AG04449 (cell line): ENCODE results near the gene DEPP1.

Experiments
- CTCF ChIA-PET: fragments of 350-600 bp; formaldehyde crosslinking; extraction: SDS; loops from one replicate; lab custom pipeline; 2021; ENCODE audit warnings: antibody characterized with exemption; lab: Yijun Ruan, JAX
- POLR2A ChIA-PET: fragments of 400-600, 350-600 bp; formaldehyde crosslinking; extraction: SDS; loops from one replicate; lab custom pipeline; 2020; ENCODE audit warnings: antibody characterized with exemption, inconsistent platforms; lab: Yijun Ruan, JAX
- DNase-seq: peaks from one replicate; pipeline ENCODE4 v3.0.0-alpha.2; 2010; ENCODE audit warnings: low read depth, low spot score
- H3K4me3 ChIP-seq: 2 replicates; pipeline ENCODE4 v1.5.1; 2011; ENCODE audit warnings: low read depth, mild to moderate bottlenecking, control low read depth, low read length
- CTCF ChIP-seq: IDR thresholded peaks from one replicate; pipeline ENCODE4 v1.5.1; 2011; ENCODE audit warnings: mild to moderate bottlenecking, moderate library complexity, low read length, control low read depth, inconsistent platforms; ENCODE audit not compliant: insufficient read depth; ENCODE audit errors: missing control alignments

DEPP1 gene

GRCh38 chr10:44932517-44933450 lies 45.8 kb downstream of the DEPP1 start:
- no peak overlapping the region for H3K4me3 ChIP-seq
- POLR2A ChIA-PET = interaction anchor here (1.2 to 1.9 kb wide), 2 partner anchors 45 to 69 kb away, joined by 5 to 9 read pairs; partner anchors contain the start of gene DEPP1
- TF ChIP-seq CTCF = peak; percentile 100
- peak; percentile 12 for DNase-seq
- CTCF ChIA-PET = interaction anchor here (0.7 to 6.5 kb wide), 28 partner anchors 10 to 1015 kb away, joined by 3 to 95 read pairs (median 6); partner anchors contain the start of genes DEPP1 and ZNF22

- H3K4me3 ChIP-seq = no peak overlapping the region
- ChIA-PET CTCF (interaction anchor here (0.7 to 6.5 kb wide), 29 partner anchors 9 to 1015 kb away, joined by 3 to 95 read pairs (median 5); partner anchors contain the start of genes DEPP1 and ZNF22), POLR2A (interaction anchor here (1.2 to 1.9 kb wide), 2 partner anchors 46 to 70 kb away, joined by 5 to 9 read pairs; partner anchors contain the start of gene DEPP1)
- DNase-seq = no peak
- TF ChIP-seq CTCF = no peak
These were observed 46.7 kb downstream of the DEPP1 start for GRCh38 chr10:44931621-44932516.

GRCh38 chr10:44930904-44931620 lies 47.5 kb downstream of the DEPP1 start:
- no peak for TF ChIP-seq CTCF
- POLR2A ChIA-PET = no interaction called here
- DNase-seq = no peak
- H3K4me3 ChIP-seq = no peak overlapping the region
- CTCF ChIA-PET = interaction anchor here (0.7 to 6.5 kb wide), 9 partner anchors 9 to 73 kb away, joined by 3 to 95 read pairs (median 5); partner anchors contain the start of genes DEPP1 and ZNF22

GRCh38 chr10:44929356-44930255 lies 49.0 kb downstream of the DEPP1 start:
- CTCF ChIA-PET = interaction anchor here (0.6 to 1.9 kb wide), 5 partner anchors 8 to 73 kb away, joined by 3 to 4 read pairs (median 3); no protein-coding TSS in a partner anchor
- no peak overlapping the region for H3K4me3 ChIP-seq
- no peak for DNase-seq
- no peak for TF ChIP-seq CTCF
- POLR2A ChIA-PET = no interaction called here

- CTCF ChIA-PET = interaction anchor here (1.2 to 1.9 kb wide), 3 partner anchors 9 to 75 kb away, joined by 3 to 4 read pairs (median 4); no protein-coding TSS in a partner anchor
- no peak for DNase-seq
- no peak overlapping the region for H3K4me3 ChIP-seq
- TF ChIP-seq CTCF = no peak
- POLR2A ChIA-PET = no interaction called here
These were observed 50.1 kb downstream of the DEPP1 start for GRCh38 chr10:44928462-44928861.
